Stomach (tissue), 9 donors: ENCODE measurements around the gene TLL1. TPM values are rescaled to one million over a fixed set of nuclear protein-coding genes. Genes with fewer than 3 reads are reported as not detected.

ENCODE experiments used
- DNase-seq, 2 donors: peaks; one replicate each; pipeline versions ENCODE4 v3.0.0 to v3.0.0-alpha.2; 2013 to 2019
- H3K27ac ChIP-seq, 5 donors: fragments of 200-600 bp in 4 of 5; sonication (generic) in 4 of 5; one replicate each; pipeline ENCODE4 v1.5.1; 2013 to 2019; ENCODE audit warnings: mild to moderate bottlenecking in 1 of 5, moderate library complexity in 1 of 5
- H3K27me3 ChIP-seq, 3 donors: fragments of 200-600 bp; sonication (generic); one replicate each; pipeline ENCODE4 v1.5.1; 2017 to 2019; ENCODE audit warnings: mixed run types in 1 of 3
- H3K36me3 ChIP-seq, 4 donors: fragments of 200-600 bp; sonication (generic); 1 replicate in 3 of 4; 2 replicates in 1 of 4; pipeline ENCODE4 v1.5.1; 2016 to 2019
- H3K4me1 ChIP-seq, 4 donors: fragments of 200-600 bp; sonication (generic); one replicate each; pipeline ENCODE4 v1.5.1; 2016 to 2019
- H3K4me3 ChIP-seq, 4 donors: fragments of 200-600 bp; sonication (generic) in 3 of 4; one replicate each; pipeline ENCODE4 v1.5.1; 2016 to 2019; ENCODE audit warnings: mild to moderate bottlenecking in 1 of 4
- H3K9me3 ChIP-seq, 4 donors: fragments of 200-600 bp; sonication (generic); one replicate each; pipeline ENCODE4 v1.5.1; 2016 to 2019
- CTCF ChIP-seq, 7 experiments: fragments of 450-650 bp in 4 of 7; fragments of 200-600 bp in 3 of 7; sonication (generic) in 3 of 7; IDR thresholded peaks; one replicate each; pipeline ENCODE4 v1.5.1; 2016 to 2019; ENCODE audit warnings: antibody characterized with exemption in 7 of 7, control low read depth in 2 of 7, mild to moderate bottlenecking in 1 of 7
- EP300 ChIP-seq: sonication (generic); formaldehyde crosslinking; IDR thresholded peaks from one replicate; pipeline ENCODE4 v1.6.1; 2017; ENCODE audit warnings: antibody characterized with exemption
- POLR2A ChIP-seq, 4 donors: fragments of 450-650 bp; IDR thresholded peaks; one replicate each; pipeline ENCODE4 v1.6.1; 2016; ENCODE audit warnings: antibody characterized with exemption in 4 of 4, control low read depth in 2 of 4, mild to moderate bottlenecking in 1 of 4, moderate library complexity in 1 of 4
- POLR2AphosphoS5 ChIP-seq, 3 donors: sonication (generic); formaldehyde crosslinking; IDR thresholded peaks; one replicate each; pipeline ENCODE4 v1.6.1; 2016; ENCODE audit warnings: antibody characterized with exemption in 3 of 3
- WGBS, 5 donors: extraction: QIAGEN DNeasy Blood & Tissue Kit in 3 of 5; methylation state at CpG; one replicate each; pipeline versions ENCODE4 v1.1.5 to v1.1.7; 2013 to 2018; 5-methylcytosine and 5-hydroxymethylcytosine counted together
- intact Hi-C: fragments of 100-400 bp; cut with DNase I; formaldehyde crosslinking; loops from one replicate; pipeline ENCODE4 v1.15.1; 2023; ENCODE audit warnings: low total_unique reads
- polyA plus RNA-seq, 3 donors: library from polyadenylated mRNA; stranded (reverse); fragments of 200-250 nt; gene quantifications; one replicate each; pipeline ENCODE4 v1.2.3, GENCODE V29; 2013
- total RNA-seq, 5 donors: library from RNA; depleted of rRNA; stranded (reverse); fragments of >200 nt; gene quantifications; one replicate each; pipeline versions ENCODE4 v1.1.0 to v1.2.3, GENCODE V29; 2014 to 2016
- donor health status: healthy with polysubstance abuse.
- donor health status: Bipolar disorder and iron deficiency.
- donor health status: healthy.

TLL1 gene
- total and polyA plus RNA-seq, 8 donors = under 0.01 to 27.5 (median 0.28) TPM; not detected in 1

- WGBS, 5 donors = 61 to 86% (median 71%) methylated on average over 2 of the region's 2 CpGs
- no peaks in the 10 kb centered on the region for H3K4me1 ChIP-seq
- H3K36me3 ChIP-seq = no peaks in the 10 kb centered on the region
- no peak overlapping the region for H3K4me3 ChIP-seq
- no peak for TF ChIP-seq CTCF (IDR thresholded peaks at IDR 0.05)
- TF ChIP-seq POLR2A (IDR thresholded peaks at IDR 0.05) = no peak
- TF ChIP-seq EP300 = no peak
- TF ChIP-seq POLR2AphosphoS5 (IDR thresholded peaks at IDR 0.05) = no peak
- DNase-seq = no peak
- no peak overlapping the region for H3K27ac ChIP-seq
- no peaks in the 10 kb centered on the region for H3K27me3 ChIP-seq
- no peaks in the 10 kb centered on the region for H3K9me3 ChIP-seq
- intact Hi-C loops = no loop called here
These were observed 146.6 kb downstream of the TLL1 start for GRCh38 chr4:166019441-166020220.

GRCh38 chr4:166021617-166022016 is 148.6 kb downstream of the TLL1 start:
- Histone ChIP-seq H3K4me3 (no peak overlapping the region), H3K36me3 (no peaks in the 10 kb centered on the region), H3K4me1 (no peaks in the 10 kb centered on the region), H3K27ac (no peak overlapping the region), H3K9me3 (peaks cover 0 to 6% (median 0%) of the 10 kb centered on the region in 4 donors), H3K27me3 (no peaks in the 10 kb centered on the region)
- no peak for DNase-seq
- 86 to 97% (median 94%) methylated on average over 9 of the region's 9 CpGs for WGBS, 5 donors
- TF ChIP-seq CTCF (IDR thresholded peaks at IDR 0.05) (no peak), POLR2AphosphoS5 (IDR thresholded peaks at IDR 0.05) (no peak), EP300 (no peak), POLR2A (IDR thresholded peaks at IDR 0.05) (no peak)
- intact Hi-C loops = no loop called here

- 89 to 94% (median 92%) methylated on average over 2 of the region's 2 CpGs for WGBS, 5 donors
- Histone ChIP-seq H3K27me3 (no peaks in the 10 kb centered on the region), H3K27ac (no peak overlapping the region), H3K4me3 (no peak overlapping the region), H3K9me3 (peaks cover 0 to 3% (median 0%) of the 10 kb centered on the region in 4 donors), H3K4me1 (no peaks in the 10 kb centered on the region), H3K36me3 (no peaks in the 10 kb centered on the region)
- intact Hi-C loops = no loop called here
- TF ChIP-seq POLR2A (IDR thresholded peaks at IDR 0.05) = no peak
- TF ChIP-seq POLR2AphosphoS5 (IDR thresholded peaks at IDR 0.05) = no peak
- TF ChIP-seq CTCF (IDR thresholded peaks at IDR 0.05) = no peak
- no peak for TF ChIP-seq EP300
- DNase-seq = no peak
These were observed 161.9 kb downstream of the TLL1 start for GRCh38 chr4:166034965-166035364.

- no peak for DNase-seq
- 23 to 33% (median 28%) methylated on average over 1 of the region's 1 CpG for WGBS, 5 donors
- no peak for TF ChIP-seq EP300
- TF ChIP-seq POLR2A (IDR thresholded peaks at IDR 0.05) = no peak
- TF ChIP-seq CTCF (IDR thresholded peaks at IDR 0.05) = no peak
- no peak for TF ChIP-seq POLR2AphosphoS5 (IDR thresholded peaks at IDR 0.05)
These were observed 166.8 kb downstream of the TLL1 start for GRCh38 chr4:166039822-166040221.

More at GRCh38 chr4:166039822-166040221, 166.8 kb downstream of the TLL1 start:
- H3K4me3 ChIP-seq = no peak overlapping the region
- H3K27ac ChIP-seq = no peak overlapping the region
- H3K4me1 ChIP-seq = no peaks in the 10 kb centered on the region
- no peaks in the 10 kb centered on the region for H3K27me3 ChIP-seq
- intact Hi-C loops = no loop called here
- H3K9me3 ChIP-seq = no peaks in the 10 kb centered on the region
- no peaks in the 10 kb centered on the region for H3K36me3 ChIP-seq
